Body of pancreas (tissue), 4 donors: Measurements from ENCODE around the gene TMPRSS9. TPM values are rescaled to one million over a fixed set of nuclear protein-coding genes. Genes with fewer than 3 reads are reported as not detected.

Experiments
- ATAC-seq: fragments of 150-250 bp; one replicate; pipeline ENCODE4 v1.9.1; 2016
- DNase-seq, 4 donors: peaks; one replicate each; pipeline ENCODE4 v3.0.0-alpha.2; 2019
- H3K27ac ChIP-seq, 4 donors: fragments of 200-600 bp; sonication (generic); 1 replicate in 3 of 4; 2 replicates in 1 of 4; pipeline versions ENCODE4 v1.5.1 to v1.6.1; 2016 to 2019; ENCODE audit warnings: mild to moderate bottlenecking in 1 of 4, mixed read lengths in 1 of 4, moderate library complexity in 1 of 4
- H3K27me3 ChIP-seq, 2 donors: fragments of 200-600 bp; sonication (generic); one replicate each; pipeline ENCODE4 v1.6.0; 2016; ENCODE audit warnings: mild to moderate bottlenecking in 1 of 2
- H3K36me3 ChIP-seq, 2 donors: fragments of 200-600 bp; sonication (generic); replicated peaks in 1 of 2; 2 replicates each; pipeline ENCODE4 v1.5.1; 2016; ENCODE audit warnings: low read depth in 2 of 2; ENCODE audit not compliant: insufficient read depth in 1 of 2
- H3K4me1 ChIP-seq: fragments of 200-600 bp; sonication (generic); one replicate; pipeline ENCODE4 v1.6.0; 2016
- H3K4me3 ChIP-seq, 2 donors: fragments of 200-600 bp; sonication (generic); 1 replicate in 1 of 2; 2 replicates in 1 of 2; pipeline ENCODE4 v1.5.1; 2016 to 2019
- H3K9me3 ChIP-seq, 3 donors: fragments of 200-600 bp; sonication (generic); 1 replicate in 2 of 3; 2 replicates in 1 of 3; pipeline ENCODE4 v1.5.1; 2016
- POLR2A ChIP-seq, 3 donors: fragments of 450-650 bp; IDR thresholded peaks; one replicate each; pipeline ENCODE4 v1.6.1; 2016; ENCODE audit warnings: antibody characterized with exemption in 3 of 3, mild to moderate bottlenecking in 2 of 3
- WGBS, 2 donors: methylation state at CpG; one replicate each; pipeline ENCODE4 v1.1.5; 2017; 5-methylcytosine and 5-hydroxymethylcytosine counted together
- intact Hi-C: fragments of 100-400 bp; cut with DNase I; formaldehyde crosslinking; loops from one replicate; pipeline ENCODE4 v1.15.1; 2023
- total RNA-seq, 2 donors: library from RNA; depleted of rRNA; stranded (reverse); fragments of >200 nt; gene quantifications; one replicate each; pipeline ENCODE4 v1.1.0, GENCODE V29; 2016
- TF ChIP-seq, protein P1 (sequence below), 7 experiments: fragments of 450-650 bp in 4 of 7; fragments of 200-600 bp in 3 of 7; sonication (generic) in 3 of 7; IDR thresholded peaks; one replicate each; pipeline ENCODE4 v1.5.1; 2016 to 2019; ENCODE audit warnings: antibody characterized with exemption in 7 of 7

TMPRSS9 gene
- total RNA-seq, 2 donors from 2014 or later = not detected

DNA sequence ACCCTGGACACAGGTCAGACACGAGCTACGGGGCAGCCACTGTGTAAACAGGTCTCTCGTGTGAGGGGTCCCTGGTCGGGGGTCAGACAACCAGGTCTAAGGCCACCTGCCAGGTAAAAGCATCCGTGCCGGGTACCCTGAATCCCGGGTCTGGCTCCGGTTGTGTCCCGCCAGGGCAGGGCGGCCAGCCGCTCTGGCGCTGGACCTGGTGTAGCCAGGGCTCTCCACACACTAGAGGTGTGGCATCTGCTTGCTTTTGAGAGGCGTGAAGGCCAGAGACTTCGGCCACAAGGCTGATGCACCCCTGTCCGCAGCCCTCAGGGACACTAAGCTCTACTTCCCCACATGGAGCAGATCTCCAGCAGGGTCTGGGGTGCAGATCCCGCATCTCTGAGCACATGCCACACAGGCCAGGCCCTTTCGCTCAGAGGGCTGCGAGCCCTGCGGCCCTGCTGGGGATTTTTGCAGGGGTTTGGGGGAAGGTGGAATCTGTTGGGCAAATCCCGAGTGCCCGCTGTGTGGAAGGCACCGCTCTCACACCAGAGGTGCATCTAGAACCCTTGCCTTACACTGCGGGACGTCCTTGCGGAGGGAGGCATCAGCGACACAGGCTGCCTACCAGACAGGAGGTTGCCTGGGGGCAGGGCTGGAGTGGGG is 81.2 kb downstream of the TMPRSS9 start:
- intact Hi-C loops = no loop called here
- WGBS, 2 donors = 96 to 97% methylated on average over 7 to 25 of the region's 26 CpGs
- no peak for ATAC-seq

DNA sequence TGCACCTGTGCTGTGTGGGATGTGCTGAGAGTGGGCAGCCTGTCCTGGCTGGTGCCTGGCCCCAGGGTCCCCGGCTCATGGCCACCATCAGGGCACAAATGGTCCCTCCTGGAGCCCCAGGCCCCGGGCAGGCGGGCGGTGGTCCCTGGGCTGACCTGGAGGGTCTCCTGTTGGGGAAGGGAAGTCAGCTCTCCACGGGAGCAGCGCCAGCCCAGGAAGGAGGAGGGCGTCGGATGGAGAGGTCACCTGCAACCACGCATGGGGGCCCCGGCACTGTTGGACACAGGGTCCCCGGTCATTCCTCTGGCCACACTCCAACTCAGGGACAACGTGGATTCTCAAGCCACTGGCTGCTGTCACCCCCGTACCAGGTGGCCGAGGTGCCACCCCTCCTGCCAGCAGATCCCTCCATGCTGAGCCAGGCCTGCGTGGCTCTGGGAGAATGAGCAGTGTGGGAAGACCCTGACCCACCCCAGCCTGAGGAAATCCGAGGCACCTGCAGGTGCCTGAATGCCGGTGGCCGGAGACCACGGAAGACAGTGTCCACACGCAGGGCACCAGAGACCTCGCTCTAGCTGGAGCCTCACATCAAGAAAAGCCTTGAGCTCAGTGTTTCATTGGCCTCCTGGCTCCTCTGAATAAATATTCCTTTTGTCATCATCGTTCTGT is 83.2 kb downstream of the TMPRSS9 start:
- H3K4me1 ChIP-seq = no peaks in the 10 kb centered on the region
- ATAC-seq = no peak
- no peak for DNase-seq
- H3K9me3 ChIP-seq = no peaks in the 10 kb centered on the region
- H3K36me3 ChIP-seq = no peaks in the 10 kb centered on the region
- no peaks in the 10 kb centered on the region for H3K27me3 ChIP-seq
- intact Hi-C loops = no loop called here
- 93% methylated on average over 14 of the region's 22 CpGs; no CpG with 5 or more reads in 1 of the 2 donors for WGBS, 2 donors
- no peak overlapping the region for H3K4me3 ChIP-seq
- H3K27ac ChIP-seq = no peak overlapping the region
- no peak for TF ChIP-seq POLR2A (IDR thresholded peaks at IDR 0.05)
- TF ChIP-seq, protein P1, sequence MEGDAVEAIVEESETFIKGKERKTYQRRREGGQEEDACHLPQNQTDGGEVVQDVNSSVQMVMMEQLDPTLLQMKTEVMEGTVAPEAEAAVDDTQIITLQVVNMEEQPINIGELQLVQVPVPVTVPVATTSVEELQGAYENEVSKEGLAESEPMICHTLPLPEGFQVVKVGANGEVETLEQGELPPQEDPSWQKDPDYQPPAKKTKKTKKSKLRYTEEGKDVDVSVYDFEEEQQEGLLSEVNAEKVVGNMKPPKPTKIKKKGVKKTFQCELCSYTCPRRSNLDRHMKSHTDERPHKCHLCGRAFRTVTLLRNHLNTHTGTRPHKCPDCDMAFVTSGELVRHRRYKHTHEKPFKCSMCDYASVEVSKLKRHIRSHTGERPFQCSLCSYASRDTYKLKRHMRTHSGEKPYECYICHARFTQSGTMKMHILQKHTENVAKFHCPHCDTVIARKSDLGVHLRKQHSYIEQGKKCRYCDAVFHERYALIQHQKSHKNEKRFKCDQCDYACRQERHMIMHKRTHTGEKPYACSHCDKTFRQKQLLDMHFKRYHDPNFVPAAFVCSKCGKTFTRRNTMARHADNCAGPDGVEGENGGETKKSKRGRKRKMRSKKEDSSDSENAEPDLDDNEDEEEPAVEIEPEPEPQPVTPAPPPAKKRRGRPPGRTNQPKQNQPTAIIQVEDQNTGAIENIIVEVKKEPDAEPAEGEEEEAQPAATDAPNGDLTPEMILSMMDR (IDR thresholded peaks at IDR 0.05) = no peak

More for the DNA sequence above, 81.2 kb downstream of the TMPRSS9 start:
- H3K27me3 ChIP-seq = no peaks in the 10 kb centered on the region
- no peaks in the 10 kb centered on the region for H3K4me1 ChIP-seq
- no peak overlapping the region for H3K4me3 ChIP-seq
- peaks cover 0 to 2% of the 10 kb centered on the region in 2 donors for H3K36me3 ChIP-seq
- H3K9me3 ChIP-seq = no peaks in the 10 kb centered on the region
- TF ChIP-seq POLR2A (IDR thresholded peaks at IDR 0.05) = no peak
- TF ChIP-seq, protein P1 (IDR thresholded peaks at IDR 0.05) = no peak
- no peak overlapping the region for H3K27ac ChIP-seq
- DNase-seq = no peak

DNA sequence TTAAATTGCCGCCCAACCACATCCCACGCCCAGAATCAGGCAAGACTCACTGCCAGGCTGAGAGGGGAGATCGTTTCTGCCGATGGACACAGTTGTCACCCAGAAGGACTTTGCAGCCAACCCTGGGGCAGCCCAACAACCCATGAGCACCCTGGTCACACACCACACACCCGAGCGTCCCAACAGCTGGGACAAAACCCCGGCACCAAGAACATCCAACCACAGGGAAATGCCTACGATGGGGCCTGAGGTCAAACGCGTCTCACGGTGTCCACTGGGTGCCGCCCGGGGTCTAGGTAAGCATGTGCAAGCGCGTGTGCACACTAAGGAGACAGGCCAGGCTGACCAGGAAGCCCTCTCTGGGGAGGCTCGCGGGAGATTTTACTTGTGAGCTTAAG is 83.7 kb downstream of the TMPRSS9 start:
- 89 to 100% methylated on average over 4 to 17 of the region's 17 CpGs for WGBS, 2 donors

DNA sequence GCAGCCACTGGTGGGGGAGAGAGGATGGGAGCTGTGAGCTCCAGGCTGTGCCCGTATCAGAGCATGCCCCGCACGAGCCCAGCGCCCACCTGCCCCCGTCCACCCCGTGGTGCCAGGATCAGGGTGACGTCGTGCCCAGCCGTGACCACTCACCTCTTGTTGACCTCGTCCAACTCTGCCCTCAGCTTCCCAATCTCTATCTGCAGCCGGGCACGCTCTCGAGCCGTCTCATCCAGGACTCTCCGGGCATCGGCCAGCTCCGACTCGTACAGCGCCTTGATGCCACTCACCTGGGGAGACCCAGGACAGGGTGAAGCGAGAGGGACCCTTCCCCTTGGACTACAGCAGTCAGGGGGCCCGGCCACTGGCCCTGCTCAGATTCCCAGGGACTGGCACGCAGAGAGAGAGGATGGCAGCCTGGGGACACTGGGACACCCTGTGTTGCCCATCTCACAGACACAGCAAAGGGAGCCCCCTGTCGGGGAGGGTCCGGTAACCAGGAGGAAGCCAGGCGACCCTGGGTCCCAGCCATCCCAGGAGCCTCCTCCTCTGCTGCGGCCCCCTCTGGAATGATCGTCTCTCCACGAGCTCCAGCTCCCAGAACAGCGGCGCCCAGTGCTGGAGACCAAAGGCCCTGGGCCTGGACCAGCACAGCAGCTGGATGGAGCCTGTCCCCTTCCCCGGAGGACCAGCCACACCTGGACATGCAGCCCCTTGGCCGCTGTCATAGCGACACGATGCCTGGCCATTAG is 84.4 kb downstream of the TMPRSS9 start:
- ATAC-seq = no peak
- WGBS, 2 donors = 94 to 95% methylated on average over 20 to 32 of the region's 34 CpGs
- TF ChIP-seq POLR2A (IDR thresholded peaks at IDR 0.05) = no peak
- TF ChIP-seq, protein P1 (IDR thresholded peaks at IDR 0.05) = no peak
- H3K36me3 ChIP-seq = no peaks in the 10 kb centered on the region
- H3K4me3 ChIP-seq = no peak overlapping the region
- DNase-seq = no peak
- no peaks in the 10 kb centered on the region for H3K27me3 ChIP-seq
- H3K27ac ChIP-seq = no peak overlapping the region
- intact Hi-C loops = no loop called here
- H3K4me1 ChIP-seq = no peaks in the 10 kb centered on the region
- no peaks in the 10 kb centered on the region for H3K9me3 ChIP-seq

More for the DNA sequence above, 83.7 kb downstream of the TMPRSS9 start:
- H3K9me3 ChIP-seq = no peaks in the 10 kb centered on the region
- H3K27ac ChIP-seq = no peak overlapping the region
- TF ChIP-seq, protein P1 (IDR thresholded peaks at IDR 0.05) = no peak
- TF ChIP-seq POLR2A (IDR thresholded peaks at IDR 0.05) = no peak
- ATAC-seq (no peak), DNase-seq (no peak)
- H3K36me3 ChIP-seq = no peaks in the 10 kb centered on the region
- no peak overlapping the region for H3K4me3 ChIP-seq
- no peaks in the 10 kb centered on the region for H3K4me1 ChIP-seq
- intact Hi-C loops = no loop called here
- H3K27me3 ChIP-seq = no peaks in the 10 kb centered on the region
